K562 treated with DMSO at 1 percent for 24 hours (cell line): ENCODE measurements around the gene AOC3. TPM values are rescaled to one million over a fixed set of nuclear protein-coding genes. Genes with fewer than 3 reads are reported as not detected.

Source experiments
- total RNA-seq: library from RNA; unstranded; fragments of 300-600 nt; gene quantifications from 2 replicates; pipeline ENCODE4 v1.2.3, GENCODE V29; 2022; ENCODE audit warnings: low read depth; ENCODE audit not compliant: insufficient read depth

Gene AOC3
- 1.7 and 2.0 TPM in 2 replicates for total RNA-seq

GRCh38 chr17:42850954-42851353 lies at the start of gene AOC3:
Gene AOC3 (plus strand): TSS chr17:42851199. CDS start chr17:42851344, 145 bp downstream.

GRCh38 chr17:42832934-42833766 lies 17.8 kb upstream of the AOC3 start, which contains the start of gene PSME3:
Gene PSME3 (plus strand): TSS chr17:42833397. CDS start chr17:42833632, 235 bp downstream.

GRCh38 chr17:42844271-42844670 lies 6.7 kb upstream of the AOC3 start, which contains the start of gene AOC2:
Gene AOC2 (plus strand): TSS chr17:42844580. CDS start chr17:42844627, 47 bp downstream.

GRCh38 chr17:42900460-42901331 lies 49.7 kb downstream of the AOC3 start, which contains the start of gene G6PC1:
Gene G6PC1 (plus strand): TSS chr17:42900799. CDS start chr17:42900877, 78 bp downstream.

Other genes with a start within 250 kb of the AOC3 start
- gene RETREG3, start 241.8 kb upstream of the AOC3 start, total RNA-seq = 25.5 and 26.8 TPM in 2 replicates
- 193 and 202 TPM in 2 replicates for gene TUBG1, start 241.5 kb upstream of the AOC3 start, total RNA-seq
- not detected in 2 replicates for gene TUBG2, start 191.9 kb upstream of the AOC3 start, total RNA-seq
- 60.2 and 68.6 TPM in 2 replicates for gene PLEKHH3, start 174.2 kb upstream of the AOC3 start, total RNA-seq
- 14.6 and 19.4 TPM in 2 replicates for gene CCR10, start 169.4 kb upstream of the AOC3 start, total RNA-seq
- gene CNTNAP1, start 168.7 kb upstream of the AOC3 start, total RNA-seq = 3.1 TPM in 2 replicates
- 16.8 and 17.2 TPM in 2 replicates for gene EZH1, start 106.2 kb upstream of the AOC3 start, total RNA-seq
- not detected in 2 replicates for gene RAMP2, start 90.0 kb upstream of the AOC3 start, total RNA-seq
- 155 and 161 TPM in 2 replicates for gene VPS25, start 77.8 kb upstream of the AOC3 start, total RNA-seq
- 6.2 and 6.8 TPM in 2 replicates for gene WNK4, start 70.6 kb upstream of the AOC3 start, total RNA-seq
- 66.2 and 80.9 TPM in 2 replicates for gene COA3, start 52.5 kb upstream of the AOC3 start, total RNA-seq
- gene CNTD1, start 52.3 kb upstream of the AOC3 start, total RNA-seq = 0.37 and 0.80 TPM in 2 replicates
- gene BECN1, start 26.9 kb upstream of the AOC3 start, total RNA-seq = 39.2 and 41.3 TPM in 2 replicates
- 115 and 117 TPM in 2 replicates for gene PSME3, start 17.8 kb upstream of the AOC3 start, total RNA-seq
- gene AOC2, start 6.6 kb upstream of the AOC3 start, total RNA-seq = 2.2 and 2.9 TPM in 2 replicates
- not detected in 2 replicates for gene G6PC1, start 49.6 kb downstream of the AOC3 start, total RNA-seq
- 23.9 and 24.7 TPM in 2 replicates for gene AARSD1, start 113.3 kb downstream of the AOC3 start, total RNA-seq
- gene PTGES3L, start 128.9 kb downstream of the AOC3 start, total RNA-seq = 0.73 and 1.0 TPM in 2 replicates
- 17.0 and 19.9 TPM in 2 replicates for gene RUNDC1, start 129.4 kb downstream of the AOC3 start, total RNA-seq
- 4,273 and 4,634 TPM in 2 replicates for gene RPL27, start 147.2 kb downstream of the AOC3 start, total RNA-seq
- gene IFI35, start 155.6 kb downstream of the AOC3 start, total RNA-seq = 75.5 and 79.6 TPM in 2 replicates
- gene VAT1, start 171.2 kb downstream of the AOC3 start, total RNA-seq = 429 and 434 TPM in 2 replicates
- 4.0 and 5.1 TPM in 2 replicates for gene RND2, start 174.0 kb downstream of the AOC3 start, total RNA-seq